HG03442 (cell line): Measurements from ENCODE around the gene PHF2.

Source experiments
- ATAC-seq: cut with Tn5 transposase; IDR thresholded peaks from one replicate; pipeline ENCODE4 v1.9.1; 2021; ENCODE audit warnings: mild to moderate bottlenecking, moderate library complexity; ENCODE audit not compliant: unreplicated experiment

PHF2 gene

GRCh38 chr9:93585695-93586094 lies 9.3 kb downstream of the PHF2 start:
- no peak for ATAC-seq

GRCh38 chr9:93586290-93587057 lies 10.1 kb downstream of the PHF2 start:
- no peak for ATAC-seq

GRCh38 chr9:93587284-93587650 lies 10.9 kb downstream of the PHF2 start:
- ATAC-seq, result no peak

- ATAC-seq, result no peak
These were observed 11.4 kb downstream of the PHF2 start for GRCh38 chr9:93587651-93588347.

- no peak for ATAC-seq
These were observed 12.5 kb downstream of the PHF2 start for GRCh38 chr9:93588641-93589609.

- ATAC-seq, result no peak
These were observed 13.3 kb downstream of the PHF2 start for GRCh38 chr9:93589688-93590087.

GRCh38 chr9:93590609-93591234 lies 14.3 kb downstream of the PHF2 start:
- no peak for ATAC-seq

GRCh38 chr9:93591301-93592007 lies 15.1 kb downstream of the PHF2 start:
- no peak for ATAC-seq

GRCh38 chr9:93592008-93592642 lies 15.7 kb downstream of the PHF2 start:
- no peak for ATAC-seq

- ATAC-seq, result no peak
These were observed 16.2 kb downstream of the PHF2 start for GRCh38 chr9:93592643-93593021.

- ATAC-seq, result no peak
These were observed 16.8 kb downstream of the PHF2 start for GRCh38 chr9:93593144-93593658.

- no peak for ATAC-seq
These were observed 17.8 kb downstream of the PHF2 start for GRCh38 chr9:93594041-93594756.

GRCh38 chr9:93595461-93595860 lies 19.1 kb downstream of the PHF2 start:
- ATAC-seq, result no peak

- no peak for ATAC-seq
These were observed 19.5 kb downstream of the PHF2 start for GRCh38 chr9:93595861-93596365.

GRCh38 chr9:93596399-93596798 lies 20.0 kb downstream of the PHF2 start:
- no peak for ATAC-seq

GRCh38 chr9:93597142-93597706 lies 20.8 kb downstream of the PHF2 start:
- ATAC-seq, result no peak

GRCh38 chr9:93597871-93598646 lies 21.7 kb downstream of the PHF2 start:
- no peak for ATAC-seq
